M059J (cell line): ENCODE results near the gene KRT35. TPM values are rescaled to one million over a fixed set of nuclear protein-coding genes. Genes with fewer than 3 reads are reported as not detected.
A peak's percentile ranks its signal among the peaks of the same experiment; 100 is the strongest.

ENCODE experiments used
- DNase-seq: peaks from one replicate; pipeline ENCODE4 v3.0.0-alpha.2; 2012; ENCODE audit warnings: low read depth
- total RNA-seq: library from RNA; depleted of rRNA; stranded (reverse); fragments of >200 nt; shearing (Covaris generic); gene quantifications from 2 replicates; pipeline ENCODE4 v1.2.3, GENCODE V29; 2014

The KRT35 gene
- total RNA-seq, 1 experiment from 2014 or later: not detected

DNA sequence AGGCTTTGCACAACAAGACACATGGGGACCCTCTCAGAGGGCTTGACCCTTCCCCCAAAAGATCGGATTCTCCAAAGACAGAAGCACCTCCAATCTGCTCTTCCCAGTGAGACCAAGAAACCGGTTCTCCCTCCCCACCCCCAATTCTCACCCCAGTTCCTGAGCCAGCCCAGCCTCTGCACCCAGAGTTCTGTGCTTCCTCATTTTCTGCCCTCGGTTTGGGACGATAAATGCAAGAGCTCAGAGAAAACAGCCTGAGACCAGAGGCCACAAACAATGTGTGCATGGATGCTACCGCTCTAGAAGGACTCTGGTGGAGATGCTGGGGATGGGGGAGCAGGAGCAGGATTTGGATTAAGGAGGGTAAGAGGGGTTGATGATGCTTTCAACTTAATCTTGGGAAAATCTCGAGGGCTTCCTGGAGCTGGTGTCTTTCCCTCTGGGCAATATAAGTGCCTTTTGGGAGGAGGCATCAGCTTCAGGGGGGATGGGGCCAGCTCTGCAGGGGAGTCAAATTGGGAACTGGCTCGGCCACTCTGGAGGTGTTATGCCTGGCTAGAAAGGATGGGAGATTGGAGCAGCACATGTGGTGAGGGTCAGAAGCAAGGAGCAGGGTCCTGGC is 31.7 kb upstream of the KRT35 start:
- no peak for DNase-seq

DNA sequence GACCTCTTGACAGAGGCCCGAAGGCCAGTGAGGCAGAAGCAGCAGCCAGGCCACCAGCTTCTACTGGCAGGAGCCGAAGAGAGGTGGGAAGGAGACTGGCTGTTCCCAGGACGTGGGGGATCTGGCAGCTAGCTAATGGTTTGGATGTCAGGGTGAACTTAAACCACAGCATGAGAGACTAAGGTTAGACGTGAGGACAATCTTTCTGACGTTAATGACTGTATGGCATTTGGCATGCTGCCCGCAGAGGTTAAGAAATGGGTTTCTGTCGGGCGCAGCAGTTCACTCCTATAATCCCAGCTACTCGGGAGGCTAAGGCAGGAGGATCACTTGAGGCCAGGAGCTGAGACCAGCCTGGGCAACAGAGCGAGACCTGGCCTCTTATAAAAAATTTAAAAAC is 30.8 kb upstream of the KRT35 start:
- no peak for DNase-seq

DNA sequence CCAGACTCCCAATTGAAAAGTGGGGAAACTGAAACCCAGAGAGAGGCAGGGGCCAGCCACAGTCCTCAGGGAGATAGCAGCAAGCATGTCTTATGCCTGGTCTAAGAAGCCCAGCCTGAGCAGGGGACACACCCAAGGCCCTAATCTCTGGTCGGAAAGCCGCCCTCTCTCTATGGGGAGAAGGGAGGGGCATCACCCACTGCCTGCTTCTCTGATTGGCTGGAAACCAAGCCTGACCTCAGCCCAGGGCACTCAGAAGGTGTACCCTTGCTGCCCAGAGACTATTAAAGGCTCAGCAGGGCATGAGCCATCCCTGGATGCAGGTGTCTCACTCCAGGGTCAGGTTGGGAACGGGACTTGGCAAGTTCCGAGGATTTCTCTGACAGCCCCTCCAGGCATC is 30.2 kb upstream of the KRT35 start:
- DNase-seq: no peak

DNA sequence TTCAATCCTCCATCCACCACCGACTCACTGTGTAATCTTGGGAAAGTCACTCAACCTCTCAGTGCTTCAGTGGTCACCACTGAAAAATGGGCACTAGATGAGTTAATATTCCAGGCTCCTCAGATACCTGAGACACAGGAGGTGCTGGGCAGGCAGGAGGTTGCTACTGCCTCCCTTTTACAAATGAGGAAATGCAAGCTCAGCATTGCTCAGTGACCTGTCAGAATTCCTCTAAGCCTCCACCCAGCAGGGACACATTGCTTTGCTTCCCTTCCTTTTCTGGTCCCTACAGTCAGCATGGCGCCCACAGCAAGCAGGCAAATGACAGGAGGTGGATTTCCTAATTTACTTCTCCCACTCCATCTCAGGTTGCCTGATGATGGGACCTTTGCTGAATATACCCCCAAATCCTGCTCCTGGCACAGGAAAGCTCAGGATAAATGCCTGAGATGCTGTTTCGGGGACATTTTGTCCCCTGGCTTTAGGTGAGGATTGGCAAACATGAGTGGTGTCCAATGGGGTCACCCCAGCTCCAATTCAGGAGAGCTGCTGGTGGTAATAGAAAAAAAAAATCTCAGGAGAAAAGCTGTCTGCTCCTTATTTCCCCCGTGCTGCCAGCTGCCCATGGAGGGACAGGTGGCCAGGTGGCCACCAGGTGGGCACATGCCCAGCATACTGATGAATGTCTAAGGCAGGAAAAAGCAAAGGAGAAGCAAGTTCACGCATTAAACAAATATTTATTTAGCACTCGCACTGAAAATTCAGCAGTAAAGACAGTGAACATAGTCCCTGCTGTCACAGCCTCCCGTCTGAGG is 29.5 kb upstream of the KRT35 start:
- DNase-seq: no peak

DNA sequence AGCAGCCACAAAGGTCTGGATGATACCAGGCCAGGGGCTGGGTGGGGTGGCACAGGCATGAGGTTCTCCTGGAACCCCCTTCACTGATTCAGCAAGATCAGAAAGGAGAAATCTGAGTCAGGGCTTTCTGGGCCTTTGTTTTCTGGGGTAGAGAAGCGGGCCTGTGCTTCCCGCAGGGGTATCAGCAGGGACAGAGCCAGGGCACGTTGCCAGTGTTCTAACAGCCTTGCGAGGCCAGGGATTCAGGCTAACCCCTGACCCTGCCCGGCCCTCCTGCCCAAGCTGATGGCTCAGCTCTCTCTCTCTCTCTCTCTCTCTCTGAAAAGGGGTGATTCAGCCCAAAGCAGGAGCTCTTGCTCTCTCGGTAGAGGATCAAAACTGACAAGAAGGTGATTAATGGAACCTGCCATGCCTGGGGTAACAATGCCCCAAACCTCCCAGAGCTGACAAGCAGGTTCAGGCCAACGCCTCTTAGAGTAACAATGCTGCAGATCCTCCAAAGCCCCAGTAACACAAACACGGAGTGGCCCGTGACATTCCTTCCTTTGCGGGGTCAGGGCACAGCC is 26.4 kb upstream of the KRT35 start:
- DNase-seq: peak; percentile 74

DNA sequence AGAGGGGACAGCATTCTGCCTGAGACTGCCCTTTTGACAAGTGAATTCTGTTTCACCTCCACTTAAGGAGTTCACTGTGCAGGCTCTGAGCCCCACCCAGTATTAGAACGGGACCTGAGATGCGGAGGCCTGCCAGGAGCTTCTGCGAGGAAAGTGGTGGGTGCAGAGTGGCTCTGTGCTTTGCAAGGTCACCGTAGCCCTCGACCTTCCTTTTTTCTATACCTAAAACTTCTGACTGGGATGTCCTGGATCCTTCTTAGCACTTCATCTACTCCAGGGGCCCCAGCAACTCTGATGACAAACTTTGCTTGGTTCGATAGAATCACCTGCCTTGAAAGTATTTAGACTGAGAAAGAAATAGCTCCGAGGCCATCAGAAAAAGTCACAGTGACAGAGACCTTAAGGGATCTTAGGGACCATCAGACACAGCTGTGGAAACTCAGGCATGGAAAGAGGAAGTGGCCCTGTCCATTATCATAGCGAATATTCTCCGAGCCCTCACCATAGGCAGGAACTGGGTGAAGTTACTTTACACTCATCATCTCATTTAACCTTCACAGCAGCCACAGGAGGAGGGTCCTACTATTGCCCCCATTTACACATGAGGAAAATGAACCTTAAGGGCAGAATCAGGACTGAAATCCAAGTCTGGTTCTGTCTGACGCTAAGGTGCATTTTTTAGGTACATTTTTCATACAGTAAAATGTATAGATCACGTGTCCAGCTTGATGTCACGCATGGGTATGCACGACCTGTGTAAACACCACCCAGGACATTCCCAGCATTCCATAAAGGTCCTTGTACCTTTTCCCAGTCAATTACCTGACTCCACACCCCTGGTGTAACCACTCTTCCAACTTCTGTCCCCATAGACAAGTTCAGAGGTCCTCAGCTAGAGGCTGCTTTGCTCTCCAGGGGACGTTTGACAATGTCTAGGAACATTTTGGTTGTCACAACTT is 25.1 kb upstream of the KRT35 start:
- no peak for DNase-seq

DNA sequence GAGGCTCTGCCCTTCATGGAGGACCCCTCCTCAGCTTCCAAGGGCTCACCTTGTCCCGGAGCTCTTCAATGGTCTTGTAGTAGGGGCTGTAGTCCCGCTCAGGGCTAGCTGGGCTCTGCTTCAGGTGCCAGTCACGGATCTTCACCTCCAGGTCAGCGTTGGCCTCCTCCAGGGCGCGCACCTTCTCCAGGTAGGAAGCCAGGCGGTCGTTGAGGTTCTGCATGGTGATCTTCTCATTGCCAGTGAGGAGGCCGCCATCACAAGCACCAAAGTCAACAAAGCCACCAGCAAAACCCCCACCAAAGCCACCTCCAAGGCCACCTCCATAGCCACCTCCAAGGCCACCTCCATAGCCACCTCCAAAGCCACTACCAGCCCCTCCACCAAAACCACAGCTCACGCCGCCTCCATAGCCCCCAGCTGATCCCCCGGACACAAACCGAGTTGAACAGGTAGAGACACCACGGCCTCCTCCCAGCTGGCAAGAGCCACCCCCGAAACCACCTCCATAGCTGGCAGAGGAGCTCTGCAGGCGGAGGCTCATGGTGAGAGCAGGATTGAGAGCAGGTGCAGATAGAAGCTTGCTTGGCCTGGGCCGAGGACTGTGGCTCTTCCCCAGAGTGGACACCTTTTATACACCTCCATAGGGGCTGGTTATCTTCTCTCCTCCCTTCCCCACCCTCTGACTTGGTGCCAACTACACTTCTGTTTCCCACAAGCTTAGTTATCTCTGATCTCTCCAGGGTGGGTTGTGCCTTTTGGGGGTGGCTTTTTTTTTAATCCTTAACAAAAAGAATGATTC is 24.3 kb upstream of the KRT35 start, which contains the start of gene KRT13:
KRT13 (minus strand) TSS at position 606 of the 802 bp plus-strand sequence; CDS start at position 544, 62 bp downstream.
- DNase-seq: no peak

DNA sequence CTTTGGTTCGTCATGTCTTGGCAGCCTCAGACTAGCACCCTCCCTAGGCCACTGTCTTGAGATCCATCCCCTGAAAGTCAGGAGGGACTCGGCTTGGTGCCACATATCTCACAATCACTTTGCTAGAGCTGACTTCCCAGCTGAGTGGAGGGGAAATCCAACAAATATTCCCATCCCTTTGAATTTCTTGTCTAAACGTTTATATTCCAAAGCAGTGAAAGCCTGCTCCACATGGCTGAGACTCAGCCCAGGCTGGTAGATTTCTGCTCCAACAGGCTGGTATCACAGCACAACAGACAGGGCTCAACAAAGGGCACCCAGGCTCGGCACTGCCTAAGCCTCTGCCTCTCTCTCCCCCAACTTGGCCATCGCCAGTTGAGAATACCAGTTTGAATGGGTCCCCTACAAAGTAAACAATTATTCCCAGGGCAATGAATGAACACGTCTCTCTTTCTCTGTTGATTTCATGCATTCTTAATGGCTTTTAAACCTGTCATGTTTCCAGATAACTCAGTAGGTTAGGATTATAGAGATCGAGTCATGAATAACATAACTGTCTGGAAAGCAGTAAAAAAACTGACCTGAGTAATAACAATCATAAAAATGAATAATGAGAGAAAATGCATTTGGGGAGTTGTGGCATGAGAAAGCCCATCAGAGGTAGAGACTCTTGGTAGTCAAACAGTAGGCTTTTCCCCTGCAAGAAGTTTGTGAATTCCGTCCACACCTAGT is 23.5 kb upstream of the KRT35 start:
- peak; percentile 38 for DNase-seq

DNA sequence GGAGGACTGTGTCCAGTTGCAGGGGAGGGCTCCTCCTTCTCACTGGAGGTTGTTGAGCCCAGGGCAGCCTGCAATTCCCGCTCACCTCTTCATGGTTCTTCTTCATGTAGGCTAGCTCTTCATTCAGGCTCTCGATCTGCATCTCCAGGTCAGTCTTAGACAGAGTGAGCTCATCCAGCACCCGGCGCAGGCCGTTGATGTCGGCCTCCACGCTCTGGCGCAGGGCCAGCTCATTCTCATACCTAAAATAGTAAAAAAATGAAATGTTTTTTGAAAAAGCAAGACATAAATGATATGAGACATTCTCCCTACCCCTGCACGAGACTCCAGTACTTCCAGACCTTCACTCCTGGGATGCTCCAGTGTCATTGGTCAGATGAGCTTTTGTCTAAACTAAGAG is 22.3 kb upstream of the KRT35 start:
- no peak for DNase-seq

DNA sequence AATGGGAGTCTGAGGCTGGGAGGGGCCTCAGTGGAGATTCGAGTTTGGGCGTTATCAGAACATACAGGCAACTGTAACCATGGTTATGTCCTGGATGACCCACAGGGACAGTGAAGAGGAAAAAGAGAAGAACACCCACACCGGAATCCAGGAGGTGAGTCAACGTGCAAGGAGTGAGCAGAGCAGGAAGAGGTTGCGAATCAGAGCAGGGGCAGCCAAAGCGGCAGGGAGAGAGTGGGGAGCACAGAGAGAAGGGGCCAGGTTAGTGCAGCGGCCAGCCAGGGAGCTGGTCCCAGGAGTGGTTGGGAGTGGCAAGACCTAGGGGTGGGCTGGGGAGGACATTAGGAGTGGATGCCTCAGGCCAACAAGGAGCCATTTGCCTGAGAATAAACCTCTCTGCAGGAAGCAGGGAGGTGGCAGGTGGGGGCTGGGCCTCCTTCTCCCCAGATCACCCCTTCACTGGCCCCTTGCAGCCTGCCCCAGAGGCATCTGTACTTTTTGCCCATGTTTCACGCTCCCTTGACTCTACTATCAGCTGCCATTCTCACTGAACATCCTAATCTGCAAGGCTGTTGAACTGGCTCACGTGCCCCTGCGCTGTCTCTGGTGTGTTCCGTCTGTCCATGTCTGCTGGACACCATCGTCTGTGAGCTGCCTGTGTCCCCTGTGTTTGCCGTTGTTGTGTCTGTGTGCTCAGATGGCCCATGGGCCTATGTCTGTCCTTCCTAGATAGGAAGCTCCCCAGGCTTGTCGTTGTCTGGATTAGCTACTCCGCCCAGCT is 19.4 kb upstream of the KRT35 start:
- peak; percentile 94 for DNase-seq

DNA sequence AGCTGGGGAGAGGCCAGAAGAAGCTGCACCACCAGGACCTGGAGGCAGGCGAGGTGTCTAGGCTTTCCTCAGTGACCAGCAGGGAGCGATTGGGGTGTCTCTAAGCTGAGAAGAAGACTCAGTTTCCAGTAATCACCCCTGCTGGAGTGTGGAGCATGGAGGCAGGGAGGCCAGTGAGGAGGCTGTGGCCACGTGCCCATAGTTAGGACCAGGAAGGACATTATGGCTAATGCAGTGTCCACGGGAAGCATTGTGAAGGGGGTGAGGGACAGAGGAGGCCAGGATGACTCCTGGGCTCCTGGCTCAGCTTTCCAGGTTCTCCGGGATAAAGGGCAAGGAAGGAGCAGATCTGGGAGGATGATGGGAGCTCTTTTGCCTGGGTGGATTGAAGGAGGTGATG is 18.8 kb upstream of the KRT35 start:
- no peak for DNase-seq

DNA sequence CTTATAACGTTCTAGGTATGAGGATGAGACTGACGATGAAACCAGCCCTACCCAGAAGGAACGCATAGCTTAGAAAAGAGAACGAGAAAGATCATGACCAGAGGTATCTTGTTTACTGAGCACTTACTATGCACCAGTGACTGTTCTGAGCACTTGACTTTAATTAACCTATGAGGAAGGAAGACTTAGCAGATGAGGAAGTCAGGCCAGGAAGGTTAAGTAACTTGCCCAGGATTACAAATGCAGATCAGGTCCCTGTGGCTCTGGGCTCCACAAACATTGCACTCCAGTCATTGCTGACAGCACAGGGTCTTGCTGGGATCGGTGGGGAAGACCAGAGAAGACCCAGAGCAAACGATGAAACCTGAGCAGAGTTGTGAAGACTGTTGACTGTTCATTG is 17.3 kb upstream of the KRT35 start:
- DNase-seq: no peak

DNA sequence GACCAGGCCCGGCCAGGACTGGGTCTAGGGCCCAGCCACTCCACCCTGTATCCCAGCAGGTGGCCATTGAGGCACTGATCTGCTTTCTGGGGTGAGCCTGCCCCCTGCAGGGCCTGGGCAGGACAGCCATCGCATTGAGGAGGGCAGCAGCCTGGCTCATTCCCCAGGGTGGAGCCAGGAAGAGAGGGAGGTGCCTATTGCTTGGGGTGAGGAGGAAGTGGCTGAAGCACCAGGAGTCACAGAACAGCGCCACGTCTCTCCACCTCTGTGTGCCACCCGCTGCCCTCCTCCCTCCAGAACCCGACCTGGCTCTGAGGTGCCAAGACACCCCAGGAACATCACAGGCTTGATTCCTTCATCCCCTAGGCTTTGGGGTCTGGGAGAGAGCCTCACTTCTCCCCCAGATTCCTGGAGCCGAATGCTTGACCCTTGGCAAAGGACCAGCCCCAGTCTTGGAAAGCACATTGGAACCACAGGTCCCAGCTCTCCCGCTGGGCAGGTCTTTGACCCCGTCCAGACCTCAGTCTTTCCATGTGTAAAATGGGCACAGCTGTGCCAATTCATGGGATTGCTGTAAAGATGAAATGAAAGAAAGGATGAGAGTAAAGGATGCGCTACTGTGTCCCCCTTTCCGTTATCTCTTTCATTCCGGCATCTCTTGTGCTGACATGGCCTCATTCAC is 16.0 kb upstream of the KRT35 start:
- DNase-seq: peak; percentile 92

DNA sequence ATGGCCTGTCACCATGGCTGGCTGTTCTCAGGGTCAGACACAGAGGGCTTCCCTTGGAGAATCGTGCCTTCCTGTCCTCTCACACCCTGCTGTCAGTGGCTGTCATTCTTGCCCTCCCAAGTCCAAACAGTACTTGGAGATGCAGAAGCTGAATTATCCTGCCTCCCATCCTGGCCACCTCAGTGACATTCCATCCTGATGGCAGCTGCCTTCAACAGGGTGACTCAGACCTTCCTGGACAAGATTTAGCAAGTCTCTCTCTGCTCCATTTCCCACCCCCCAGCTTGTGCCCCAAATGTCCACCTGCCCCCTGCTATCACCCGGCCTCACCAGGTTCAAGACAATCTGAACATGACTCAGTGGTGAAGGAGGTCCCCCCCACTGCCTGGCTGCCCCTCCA is 13.6 kb upstream of the KRT35 start:
- peak; percentile 79 for DNase-seq

DNA sequence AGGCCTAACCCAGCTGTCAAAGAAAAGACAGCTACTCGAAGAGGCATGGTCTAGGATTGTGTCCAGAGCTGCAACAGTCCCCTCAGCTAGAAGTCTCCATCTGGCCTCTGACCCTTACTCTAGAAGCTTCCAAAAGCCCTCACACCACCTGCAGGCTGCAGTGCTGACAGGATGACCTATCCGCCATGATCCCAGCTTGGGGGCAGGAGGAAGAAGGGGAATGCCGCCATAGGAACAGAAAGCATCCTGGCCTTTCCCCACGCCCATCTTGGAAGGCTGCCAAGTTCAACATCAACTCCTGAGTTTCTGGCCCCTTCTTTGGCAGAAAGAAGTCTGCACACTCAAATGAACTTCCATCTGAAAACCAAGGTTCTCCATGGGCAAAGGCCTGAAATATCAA is 11.8 kb upstream of the KRT35 start:
- peak; percentile 31 for DNase-seq

DNA sequence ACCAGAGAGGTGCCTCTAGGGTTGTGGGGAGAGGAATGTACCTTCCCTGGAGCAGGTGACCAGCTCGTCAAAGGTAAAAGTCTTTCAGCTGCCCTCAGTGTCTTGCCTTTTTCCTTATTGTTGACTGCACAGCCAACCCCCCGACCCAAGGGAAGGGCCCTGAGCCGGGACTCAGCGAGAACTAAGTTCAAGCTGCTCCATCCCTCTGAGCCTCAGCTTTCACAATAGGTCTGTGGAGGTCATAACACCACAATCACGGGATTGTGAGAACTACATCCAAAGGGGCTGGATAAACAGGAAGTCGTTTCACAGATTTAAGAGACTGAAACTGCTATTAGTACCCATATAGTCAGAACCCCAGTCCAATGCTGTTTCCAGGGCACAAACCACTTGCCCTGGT is 11.4 kb upstream of the KRT35 start:
- DNase-seq: peak; percentile 11

DNA sequence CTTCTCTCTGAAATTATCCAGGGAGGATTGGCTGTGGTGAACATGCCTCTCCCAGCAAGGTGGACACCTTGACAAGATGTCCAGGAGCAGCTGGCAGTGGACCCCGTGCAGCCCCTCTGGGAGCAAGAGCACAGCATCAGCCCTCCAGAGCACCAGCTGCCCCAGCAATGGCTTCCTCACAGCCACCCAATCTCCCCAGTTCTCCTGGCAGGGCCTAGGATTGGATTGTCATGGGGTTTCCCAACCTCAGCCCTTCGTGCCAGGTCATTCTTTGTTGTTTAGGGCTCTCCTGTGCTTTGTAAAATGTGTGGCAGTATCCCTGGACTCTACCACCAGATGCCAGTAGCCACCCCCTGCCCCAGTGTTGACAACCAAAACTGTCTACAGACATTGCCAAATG is 10.5 kb upstream of the KRT35 start:
- no peak for DNase-seq

DNA sequence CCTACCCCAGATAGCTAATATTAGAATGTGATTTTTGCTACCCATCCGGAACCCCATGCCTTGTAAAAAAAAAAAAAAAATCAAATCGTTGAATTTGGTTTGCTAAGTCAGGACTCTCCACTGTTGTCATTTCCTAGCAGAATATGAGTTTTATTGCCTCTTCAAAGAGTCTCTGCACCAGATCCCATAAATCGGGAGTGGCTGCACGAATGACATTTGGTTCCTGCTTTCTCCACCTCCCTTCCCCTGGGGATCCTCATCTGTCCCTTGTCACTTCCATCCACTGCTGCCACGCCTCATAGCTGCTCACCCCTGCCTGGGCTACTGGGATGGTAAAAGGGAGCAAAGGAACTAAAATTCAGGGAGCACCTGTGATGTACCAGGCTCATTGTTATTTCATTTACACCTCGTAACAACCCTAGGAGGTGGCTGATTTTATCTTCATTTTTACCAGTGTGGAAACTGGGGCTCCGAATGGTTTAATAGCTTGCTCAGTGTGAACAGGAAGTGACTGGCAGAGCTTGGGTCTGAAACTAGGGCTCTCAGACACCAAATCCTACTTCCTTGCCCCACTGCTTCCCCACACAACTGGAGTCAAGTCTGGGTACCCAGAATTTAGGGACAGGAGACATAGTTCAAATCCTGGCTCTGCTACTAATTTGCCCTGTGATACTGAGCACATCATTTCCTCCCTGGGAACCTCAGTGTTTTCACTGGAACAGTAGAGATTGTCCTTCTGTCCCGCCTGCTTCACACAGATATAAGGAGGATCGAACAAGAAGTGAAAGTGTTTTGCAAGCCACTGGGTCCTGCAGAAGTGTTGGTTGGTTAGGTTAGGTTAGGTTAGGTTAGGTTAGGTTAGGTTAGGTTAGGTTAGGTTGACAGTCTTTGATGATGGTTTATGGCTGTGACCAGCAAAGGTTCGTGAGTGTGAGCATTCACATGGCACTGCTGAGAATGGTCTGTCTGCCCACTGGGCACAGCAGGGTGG is 9.3 kb upstream of the KRT35 start:
- no peak for DNase-seq
